Body of pancreas (tissue), 4 donors: ENCODE results near the gene NOL4L.

Experiments used
- CTCF ChIP-seq, 7 experiments: fragments of 450-650 bp in 4 of 7; fragments of 200-600 bp in 3 of 7; sonication (generic) in 3 of 7; IDR thresholded peaks; one replicate each; pipeline ENCODE4 v1.5.1; 2016 to 2019; ENCODE audit warnings: antibody characterized with exemption in 7 of 7
- POLR2A ChIP-seq, 3 donors: fragments of 450-650 bp; IDR thresholded peaks; one replicate each; pipeline ENCODE4 v1.6.1; 2016; ENCODE audit warnings: antibody characterized with exemption in 3 of 3, mild to moderate bottlenecking in 2 of 3

GRCh38 chr20:32496811-32497533 lies 88.2 kb downstream of the NOL4L start:
- TF ChIP-seq CTCF (IDR thresholded peaks at IDR 0.05) (no peak), POLR2A (IDR thresholded peaks at IDR 0.05) (no peak)
